ENCODE results near the gene SLC5A6. TPM values are rescaled to one million over a fixed set of nuclear protein-coding genes. Genes with fewer than 3 reads are reported as not detected.

The SLC5A6 gene
- total RNA-seq, 1 experiment from 2014 or later: 49.0 TPM

GRCh38 chr2:27205206-27205605 lies 6.9 kb downstream of the SLC5A6 start:
- intact Hi-C loops (cut with micrococcal nuclease; ENCODE audit: unreplicated experiment): no loop called here
- BruUV-seq (replicated peaks): no TSS peak

GRCh38 chr2:27204566-27204965 lies 7.5 kb downstream of the SLC5A6 start:
- CTCF ChIA-PET: no interaction called here
- Histone ChIP-seq H3K27ac (no peak overlapping the region), H3K9me3 (ENCODE audit: insufficient read depth, low read depth) (no peaks in the 10 kb centered on the region), H3K79me2 (ENCODE audit: low read depth) (peaks cover 8% of the 10 kb centered on the region; the same call in 1 of the 2 replicates), H3K36me3 (ENCODE audit: low read depth) (peaks cover 22% of the 10 kb centered on the region; the same call in 1 of the 2 replicates), H4K20me1 (ENCODE audit: insufficient read depth) (no peaks in the 10 kb centered on the region), H3F3A (ENCODE audit: insufficient read depth, low read depth) (peaks cover 9% of the 10 kb centered on the region; the same call in 1 of the 2 replicates), H3K4me3 (no peak overlapping the region), H2AFZ (no peak overlapping the region), H3K4me1 (replicated peaks; ENCODE audit: insufficient read depth) (peaks cover 8% of the 10 kb centered on the region; the same call in 1 of the 2 replicates), H3K4me2 (no peak overlapping the region), H3K27me3 (ENCODE audit: insufficient read depth, low read depth) (no peaks in the 10 kb centered on the region), H3K9me2 (ENCODE audit: insufficient read depth) (no peaks in the 10 kb centered on the region)
- no TSS peak for BruUV-seq (replicated peaks)
- TF ChIP-seq EZH2 (IDR thresholded peaks at IDR 0.05; ENCODE audit: low read depth): no peak
- TF ChIP-seq, protein P1, sequence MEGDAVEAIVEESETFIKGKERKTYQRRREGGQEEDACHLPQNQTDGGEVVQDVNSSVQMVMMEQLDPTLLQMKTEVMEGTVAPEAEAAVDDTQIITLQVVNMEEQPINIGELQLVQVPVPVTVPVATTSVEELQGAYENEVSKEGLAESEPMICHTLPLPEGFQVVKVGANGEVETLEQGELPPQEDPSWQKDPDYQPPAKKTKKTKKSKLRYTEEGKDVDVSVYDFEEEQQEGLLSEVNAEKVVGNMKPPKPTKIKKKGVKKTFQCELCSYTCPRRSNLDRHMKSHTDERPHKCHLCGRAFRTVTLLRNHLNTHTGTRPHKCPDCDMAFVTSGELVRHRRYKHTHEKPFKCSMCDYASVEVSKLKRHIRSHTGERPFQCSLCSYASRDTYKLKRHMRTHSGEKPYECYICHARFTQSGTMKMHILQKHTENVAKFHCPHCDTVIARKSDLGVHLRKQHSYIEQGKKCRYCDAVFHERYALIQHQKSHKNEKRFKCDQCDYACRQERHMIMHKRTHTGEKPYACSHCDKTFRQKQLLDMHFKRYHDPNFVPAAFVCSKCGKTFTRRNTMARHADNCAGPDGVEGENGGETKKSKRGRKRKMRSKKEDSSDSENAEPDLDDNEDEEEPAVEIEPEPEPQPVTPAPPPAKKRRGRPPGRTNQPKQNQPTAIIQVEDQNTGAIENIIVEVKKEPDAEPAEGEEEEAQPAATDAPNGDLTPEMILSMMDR (conservative IDR thresholded peaks at IDR 0.05): no peak
- POLR2A ChIA-PET (ENCODE audit: unreplicated experiment): no interaction called here
- DNase-seq: no peak
- intact Hi-C loops (cut with micrococcal nuclease; ENCODE audit: unreplicated experiment): no loop called here

More at GRCh38 chr2:27205206-27205605, 6.9 kb downstream of the SLC5A6 start:
- no peaks in the 10 kb centered on the region for H4K20me1 ChIP-seq (ENCODE audit: insufficient read depth)
- ChIA-PET POLR2A (ENCODE audit: unreplicated experiment) (no interaction called here), CTCF (no interaction called here)
- no peak overlapping the region for H3K4me3 ChIP-seq
- H3K4me2 ChIP-seq: no peak overlapping the region
- H3K79me2 ChIP-seq (ENCODE audit: low read depth): peaks cover 8% of the 10 kb centered on the region; the same call in 1 of the 2 replicates
- H2AFZ ChIP-seq: no peak overlapping the region
- peaks cover 12% of the 10 kb centered on the region; the same call in 1 of the 2 replicates for H3F3A ChIP-seq (ENCODE audit: insufficient read depth, low read depth)
- TF ChIP-seq, protein P1 (conservative IDR thresholded peaks at IDR 0.05): no peak
- TF ChIP-seq EZH2 (IDR thresholded peaks at IDR 0.05; ENCODE audit: low read depth): no peak
- H3K9me2 ChIP-seq (ENCODE audit: insufficient read depth): no peaks in the 10 kb centered on the region
- no peak overlapping the region for H3K27ac ChIP-seq
- DNase-seq: no peak
- peaks cover 22% of the 10 kb centered on the region; the same call in 1 of the 2 replicates for H3K36me3 ChIP-seq (ENCODE audit: low read depth)
- H3K9me3 ChIP-seq (ENCODE audit: insufficient read depth, low read depth): no peaks in the 10 kb centered on the region
- no peaks in the 10 kb centered on the region for H3K27me3 ChIP-seq (ENCODE audit: insufficient read depth, low read depth)
- H3K4me1 ChIP-seq (replicated peaks; ENCODE audit: insufficient read depth): peaks cover 15% of the 10 kb centered on the region; the same call in 1 of the 2 replicates

DNA sequence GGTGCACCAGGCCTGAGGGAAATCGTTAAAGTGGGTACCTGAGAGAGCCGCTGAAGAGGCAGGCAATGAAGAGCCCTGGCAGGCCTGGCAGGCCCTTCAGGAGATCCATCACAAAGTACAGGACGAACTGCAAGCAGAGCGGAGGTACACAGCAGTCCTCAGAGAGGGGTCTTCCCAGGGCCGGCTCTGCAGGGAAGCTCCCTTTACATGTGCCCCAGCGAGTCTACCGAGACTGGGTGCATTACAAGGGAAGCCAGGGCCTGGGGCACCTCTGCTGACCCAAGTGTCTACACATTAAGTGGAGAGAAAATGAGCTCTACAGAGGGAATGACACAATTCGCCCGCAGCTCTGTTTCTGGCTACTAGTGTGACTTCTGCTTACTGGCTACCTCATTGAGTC lies 8.3 kb downstream of the SLC5A6 start:
- peaks cover 8% of the 10 kb centered on the region; the same call in 1 of the 2 replicates for H3K79me2 ChIP-seq (ENCODE audit: low read depth)
- no TSS peak for BruUV-seq (replicated peaks)
- H3K9me3 ChIP-seq (ENCODE audit: insufficient read depth, low read depth): no peaks in the 10 kb centered on the region
- H3K4me2 ChIP-seq: no peak overlapping the region
- peaks cover 22% of the 10 kb centered on the region; the same call in 1 of the 2 replicates for H3K36me3 ChIP-seq (ENCODE audit: low read depth)
- no peak overlapping the region for H3K4me3 ChIP-seq
- H2AFZ ChIP-seq: no peak overlapping the region
- H3K27me3 ChIP-seq (ENCODE audit: insufficient read depth, low read depth): no peaks in the 10 kb centered on the region
- H4K20me1 ChIP-seq (ENCODE audit: insufficient read depth): no peaks in the 10 kb centered on the region
- intact Hi-C loops (cut with micrococcal nuclease; ENCODE audit: unreplicated experiment): no loop called here
- no peak for DNase-seq
- POLR2A ChIA-PET (ENCODE audit: unreplicated experiment): interaction anchor here (0.7 kb wide), 1 partner anchor 335 kb away, joined by 3 read pairs; no protein-coding TSS in a partner anchor
- no peak overlapping the region for H3K27ac ChIP-seq
- CTCF ChIA-PET: no interaction called here
- H3F3A ChIP-seq (ENCODE audit: insufficient read depth, low read depth): 0 out of 2 replicates have a peak, but pooled peaks cover 4% of the 10 kb centered on the region
- TF ChIP-seq, protein P1 (conservative IDR thresholded peaks at IDR 0.05): no peak
- no peak for TF ChIP-seq EZH2 (IDR thresholded peaks at IDR 0.05; ENCODE audit: low read depth)
- H3K9me2 ChIP-seq (ENCODE audit: insufficient read depth): no peaks in the 10 kb centered on the region
- 0 out of 2 replicates have a peak, but pooled peaks cover under 1% of the 10 kb centered on the region for H3K4me1 ChIP-seq (replicated peaks; ENCODE audit: insufficient read depth)
